H1 (cell line): Measurements from ENCODE around the gene RAD9A. TPM values are rescaled to one million over a fixed set of nuclear protein-coding genes. Genes with fewer than 3 reads are reported as not detected.
A peak's percentile ranks its signal among the peaks of the same experiment; 100 is the strongest.

Experiments
- CTCF ChIA-PET: fragments of 300-600 bp; sonication (Branson Sonifier 250); formaldehyde crosslinking; loops from one replicate; lab custom pipeline; 2021; ENCODE audit not compliant: partially characterized antibody; lab: Charles Lee
- POLR2A ChIA-PET: fragments of 300-600 bp; sonication (Branson Sonifier 250); formaldehyde crosslinking; loops from one replicate; lab custom pipeline; 2021; ENCODE audit warnings: inconsistent platforms; ENCODE audit not compliant: partially characterized antibody; lab: Charles Lee
- DNase-seq, 2 experiments: peaks; one replicate each; pipeline versions ENCODE4 v3.0.0 to v3.0.0-alpha.2; 2010 to 2022; ENCODE audit warnings: low spot score in 2 of 2, low read depth in 1 of 2, mixed read lengths in 1 of 2
- FAIRE-seq: peaks from 2 replicates; lab custom pipeline; 2011; peaks lifted over from hg19 to GRCh38; lab: Jason Lieb, UNC
- H2AFZ ChIP-seq: 2 replicates; pipeline ENCODE4 v1.8.1; 2012; ENCODE audit warnings: low read length, inconsistent platforms
- H2AK5ac ChIP-seq: 2 replicates; pipeline ENCODE4 v1.6.1; 2013; ENCODE audit warnings: low read depth, low read length
- H2BK120ac ChIP-seq: replicated peaks from 2 replicates; pipeline ENCODE3; 2013; ENCODE audit warnings: low read depth, low read length, inconsistent platforms
- H2BK12ac ChIP-seq: 2 replicates; pipeline ENCODE4 v1.6.1; 2013; ENCODE audit warnings: low read depth, low read length
- H2BK15ac ChIP-seq: 2 replicates; pipeline ENCODE4 v1.6.1; 2013; ENCODE audit warnings: low read length
- H2BK20ac ChIP-seq: 2 replicates; pipeline ENCODE4 v1.6.1; 2013; ENCODE audit warnings: low read length
- H2BK5ac ChIP-seq: 2 replicates; pipeline ENCODE4 v1.6.1; 2013; ENCODE audit warnings: low read depth, low read length
- H3K14ac ChIP-seq: 2 replicates; pipeline ENCODE4 v1.6.1; 2013; ENCODE audit warnings: inconsistent platforms; ENCODE audit not compliant: insufficient read length
- H3K18ac ChIP-seq: 2 replicates; pipeline ENCODE4 v1.6.1; 2013; ENCODE audit warnings: low read length; ENCODE audit errors: extremely low read depth
- H3K23ac ChIP-seq: 2 replicates; pipeline ENCODE4 v1.6.1; 2013; ENCODE audit warnings: inconsistent platforms; ENCODE audit not compliant: insufficient read length
- H3K23me2 ChIP-seq: 2 replicates; pipeline ENCODE4 v1.6.1; 2013; ENCODE audit warnings: low read depth, low read length
- H3K27ac ChIP-seq: 2 replicates; pipeline ENCODE4 v1.6.1; 2011; ENCODE audit warnings: low read depth, low read length, inconsistent platforms
- H3K27me3 ChIP-seq, 4 experiments: replicated peaks in 1 of 4; 1 replicate in 1 of 4; 2 replicates in 3 of 4; pipeline versions ENCODE4 v1.6.1 to v1.8.1; 2011 to 2013; ENCODE audit warnings: low read length in 3 of 4, mild to moderate bottlenecking in 3 of 4, inconsistent platforms in 2 of 4, mixed read lengths in 2 of 4, moderate library complexity in 1 of 4; ENCODE audit not compliant: control insufficient read depth in 3 of 4, insufficient read depth in 3 of 4; ENCODE audit errors: extremely low read depth in 1 of 4
- H3K36me3 ChIP-seq, 4 experiments: 2 replicates each; pipeline versions ENCODE4 v1.6.1 to v1.8.1; 2011 to 2013; ENCODE audit warnings: mild to moderate bottlenecking in 4 of 4, low read length in 3 of 4, moderate library complexity in 2 of 4, control low read depth in 1 of 4, inconsistent platforms in 1 of 4; ENCODE audit not compliant: insufficient read depth in 4 of 4, control insufficient read depth in 2 of 4
- H3K4ac ChIP-seq: replicated peaks from 2 replicates; pipeline ENCODE3; 2013; ENCODE audit warnings: low read length, low read depth, mixed read lengths, inconsistent platforms; ENCODE audit not compliant: insufficient read length
- H3K4me1 ChIP-seq, 4 experiments: replicated peaks in 1 of 4; 1 replicate in 1 of 4; 2 replicates in 3 of 4; pipeline versions ENCODE4 v1.6.1 to v1.8.1; 2011 to 2013; ENCODE audit warnings: low read length in 3 of 4, inconsistent platforms in 2 of 4, mixed read lengths in 1 of 4; ENCODE audit not compliant: insufficient read depth in 4 of 4, control insufficient read depth in 3 of 4
- H3K4me2 ChIP-seq, 2 experiments: 2 replicates each; pipeline versions ENCODE4 v1.6.1 to v1.8.1; 2011 to 2013; ENCODE audit warnings: low read depth in 2 of 2, low read length in 2 of 2, control low read depth in 1 of 2, inconsistent platforms in 1 of 2, mild to moderate bottlenecking in 1 of 2; ENCODE audit not compliant: insufficient read depth in 1 of 2
- H3K4me3 ChIP-seq, 4 experiments: fragments of 200-600, 300-600 bp in 1 of 4; sonication (generic), shearing (Covaris generic), sonication (Bioruptor Twin) in 1 of 4; 2 replicates each; pipeline versions ENCODE4 v1.5.1 to v1.8.1; 2011 to 2016; ENCODE audit warnings: low read length in 4 of 4, low read depth in 3 of 4, control low read depth in 2 of 4, inconsistent platforms in 2 of 4, mild to moderate bottlenecking in 2 of 4, mixed read lengths in 1 of 4, moderate library complexity in 1 of 4; ENCODE audit not compliant: insufficient read depth in 2 of 4; ENCODE audit errors: extremely low read depth in 1 of 4
- H3K56ac ChIP-seq: replicated peaks from 2 replicates; pipeline ENCODE3; 2013; ENCODE audit warnings: low read depth, mild to moderate bottlenecking, mixed read lengths, low read length, inconsistent platforms; ENCODE audit not compliant: insufficient read length
- H3K79me1 ChIP-seq: 2 replicates; pipeline ENCODE4 v1.6.1; 2013; ENCODE audit warnings: low read depth, low read length, control low read depth
- H3K79me2 ChIP-seq, 2 experiments: 2 replicates each; pipeline versions ENCODE4 v1.6.1 to v1.8.1; 2012 to 2013; ENCODE audit warnings: low read length in 2 of 2, mild to moderate bottlenecking in 2 of 2, inconsistent platforms in 1 of 2; ENCODE audit not compliant: insufficient read depth in 2 of 2, control insufficient read depth in 1 of 2
- H3K9ac ChIP-seq, 4 experiments: replicated peaks in 1 of 4; 1 replicate in 1 of 4; 2 replicates in 3 of 4; pipeline versions ENCODE4 v1.6.1 to v1.8.1; 2011 to 2013; ENCODE audit warnings: low read depth in 3 of 4, low read length in 3 of 4, control low read depth in 2 of 4, mild to moderate bottlenecking in 2 of 4, moderate library complexity in 2 of 4, inconsistent platforms in 1 of 4; ENCODE audit errors: extremely low read depth in 1 of 4
- H3K9me3 ChIP-seq, 2 experiments: 2 replicates each; pipeline versions ENCODE4 v1.6.1 to v1.8.1; 2012 to 2013; ENCODE audit warnings: mild to moderate bottlenecking in 2 of 2, moderate library complexity in 2 of 2, control low read depth in 1 of 2, inconsistent platforms in 1 of 2, low read depth in 1 of 2, low read length in 1 of 2, mixed read lengths in 1 of 2; ENCODE audit not compliant: insufficient read depth in 2 of 2
- H4K20me1 ChIP-seq, 2 experiments: replicated peaks in 1 of 2; 2 replicates each; pipeline versions ENCODE3 to v1.8.1; 2011 to 2013; ENCODE audit warnings: inconsistent platforms in 2 of 2, low read length in 2 of 2, mild to moderate bottlenecking in 1 of 2; ENCODE audit not compliant: insufficient read depth in 2 of 2, control insufficient read depth in 1 of 2
- H4K5ac ChIP-seq: 2 replicates; pipeline ENCODE4 v1.6.1; 2013; ENCODE audit warnings: low read length, low read depth, mixed read lengths, inconsistent platforms; ENCODE audit not compliant: insufficient read length
- H4K8ac ChIP-seq: 2 replicates; pipeline ENCODE4 v1.8.0; 2013; ENCODE audit warnings: mild to moderate bottlenecking, moderate library complexity, low read length, inconsistent platforms; ENCODE audit not compliant: insufficient read depth; ENCODE audit errors: extremely low read depth
- H4K91ac ChIP-seq: replicated peaks from 2 replicates; pipeline ENCODE3; 2013; ENCODE audit warnings: low read length, mixed read lengths, inconsistent platforms; ENCODE audit not compliant: insufficient read length
- CTCF ChIP-seq, 3 experiments: IDR thresholded peaks; 1 replicate in 2 of 3; 2 replicates in 1 of 3; pipeline versions ENCODE4 v1.5.1 to v1.6.1; 2011; ENCODE audit warnings: low read length in 3 of 3, mild to moderate bottlenecking in 3 of 3, inconsistent platforms in 2 of 3, low read depth in 1 of 3, moderate library complexity in 1 of 3; ENCODE audit not compliant: insufficient read depth in 1 of 3; ENCODE audit errors: control extremely low read depth in 1 of 3
- FOSL1 ChIP-seq: IDR thresholded peaks from 2 replicates; pipeline ENCODE4 v1.6.1; 2011; ENCODE audit warnings: mild to moderate bottlenecking, low read depth, low read length, moderate library complexity; ENCODE audit not compliant: insufficient read depth
- POU5F1 ChIP-seq: IDR thresholded peaks from 2 replicates; pipeline ENCODE4 v1.6.1; 2011; ENCODE audit warnings: low read depth, mild to moderate bottlenecking, low read length, moderate library complexity
- RFX5 ChIP-seq: IDR thresholded peaks from 2 replicates; pipeline ENCODE4 v1.6.1; 2011; ENCODE audit warnings: low read depth, low read length, improper control_type of control experiment, borderline replicate concordance
- SP4 ChIP-seq: IDR thresholded peaks from 2 replicates; pipeline ENCODE4 v1.6.1; 2012; ENCODE audit warnings: low read length, inconsistent platforms
- WGBS, 2 experiments: shearing (Covaris generic) in 1 of 2; methylation state at CpG; one replicate each; pipeline versions ENCODE4 v1.1.6 to v1.1.7; 2013 to 2015; ENCODE audit warnings: low lambda C conversion rate in 2 of 2, mixed read lengths in 2 of 2, inconsistent platforms in 1 of 2, low coverage in 1 of 2, missing lambda C conversion rate in 1 of 2; ENCODE audit not compliant: insufficient replicate concordance in 2 of 2, insufficient coverage in 1 of 2, insufficient read length in 1 of 2; ENCODE audit errors: extremely low coverage in 1 of 2, missing lambda C conversion rate in 1 of 2; 5-methylcytosine and 5-hydroxymethylcytosine counted together
- polyA plus RNA-seq, 7 experiments: library from polyadenylated mRNA; depleted of rRNA in 3 of 7; stranded (reverse) in 5 of 7; unstranded in 2 of 7; fragments of >200 nt in 5 of 7; fragments of 200-250 nt in 2 of 7; gene quantifications; 1 replicate in 5 of 7; 2 replicates in 1 of 7; 4 replicates in 1 of 7; pipeline versions ENCODE4 v1.2.1 to v1.2.3, GENCODE V29; 2011 to 2013; ENCODE audit warnings: missing spikeins in 2 of 7, mixed read lengths in 2 of 7
- total RNA-seq: library from RNA; stranded (reverse); fragmentation: NEBNext Ultra II Directional; extraction: Animal tissue kit (Norgen Biotek cat#: 25700); gene quantifications from 2 replicates; pipeline ENCODE4 v1.2.1, GENCODE V29; 2021
- TF ChIP-seq, protein P1 (sequence below): IDR thresholded peaks from 2 replicates; pipeline ENCODE4 v1.6.1; 2011; ENCODE audit warnings: low read depth, mild to moderate bottlenecking, low read length; ENCODE audit not compliant: insufficient read depth

The RAD9A gene
- total and polyA plus RNA-seq, 2 of the 8 experiments (the other 6 are each of a cell fraction or from before 2014, with no cell fraction given): 22.2 to 25.5 TPM

GRCh38 chr11:67349928-67350465, 41.8 kb upstream of the RAD9A start:
- DNase-seq (no peak), FAIRE-seq (no peak)
- Histone ChIP-seq H2AK5ac (no peak overlapping the region), H3K4me2 (no peak overlapping the region), H3K4me3 (no peak overlapping the region), H2AFZ (no peak overlapping the region), H2BK20ac (no peak overlapping the region), H2BK12ac (0 out of 2 replicates have a peak overlapping the region, but pooled peaks have one; percentile 10), H4K91ac (no peak overlapping the region), H3K79me2 (no peaks in the 10 kb centered on the region), H4K8ac (no peak overlapping the region), H3K79me1 (peaks cover 2% of the 10 kb centered on the region; the same call in 1 of the 2 replicates)
- TF ChIP-seq, protein P1, sequence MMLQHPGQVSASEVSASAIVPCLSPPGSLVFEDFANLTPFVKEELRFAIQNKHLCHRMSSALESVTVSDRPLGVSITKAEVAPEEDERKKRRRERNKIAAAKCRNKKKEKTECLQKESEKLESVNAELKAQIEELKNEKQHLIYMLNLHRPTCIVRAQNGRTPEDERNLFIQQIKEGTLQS: no peak
- TF ChIP-seq RFX5 (no peak), POU5F1 (no peak), CTCF (IDR thresholded peaks at IDR 0.05; ENCODE audit: control extremely low read depth in 1 of 3, insufficient read depth in 1 of 3, low read depth in 1 of 3, low read length in 3 of 3) (no peak), FOSL1 (no peak), SP4 (no peak)
- TF ChIP-seq, all 59 proteins: peak for 0
- Histone ChIP-seq H3K36me3 (no peaks in the 10 kb centered on the region), H3K9me3 (no peaks in the 10 kb centered on the region), H3K4me1 (peaks cover 0 to 18% (median 13%) of the 10 kb centered on the region in 4 experiments; a peak in 6 of 7 replicates), H3K9ac (no peak overlapping the region), H2BK120ac (no peak overlapping the region), H3K4ac (no peak overlapping the region), H3K56ac (no peak overlapping the region), H4K20me1 (peaks cover 0 to 3% of the 10 kb centered on the region in 2 experiments), H3K27ac (no peak overlapping the region), H2BK15ac (no peak overlapping the region), H3K27me3 (no peaks in the 10 kb centered on the region), H3K23ac (no peak overlapping the region), H3K18ac (no peak overlapping the region), H3K14ac (no peak overlapping the region), H2BK5ac (no peak overlapping the region; the same call in 1 of the 2 replicates), H3K23me2 (peaks cover 8% of the 10 kb centered on the region; the same call in 1 of the 2 replicates), H4K5ac (no peak overlapping the region)
- POLR2A ChIA-PET: interaction anchor here (0.6 to 2.5 kb wide), 4 partner anchors 33 to 237 kb away, joined by 3 to 8 read pairs (median 3); partner anchors contain the start of gene RAD9A
- CTCF ChIA-PET: interaction anchor here (0.9 to 20.0 kb wide), 8 partner anchors 12 to 266 kb away, joined by 3 to 1305 read pairs (median 19); partner anchors contain the start of genes CLCF1, PPP1CA, RAD9A and TBC1D10C
- 89% methylated on average over 4 of the region's 4 CpGs; no CpG with 5 or more reads in 1 of the 2 experiments for WGBS, 2 experiments
